Gastroesophageal sphincter (tissue), 4 donors: ENCODE measurements around the gene AMBN. TPM values are rescaled to one million over a fixed set of nuclear protein-coding genes. Genes with fewer than 3 reads are reported as not detected.

Experiments
- ATAC-seq: fragments of 150-250 bp; one replicate; pipeline ENCODE4 v1.9.1; 2016; ENCODE audit warnings: mild to moderate bottlenecking, moderate library complexity
- H3K27ac ChIP-seq, 4 donors: fragments of 200-600 bp; sonication (generic) in 3 of 4; 1 replicate in 3 of 4; 2 replicates in 1 of 4; pipeline ENCODE4 v1.5.1; 2016 to 2019
- H3K27me3 ChIP-seq: fragments of 200-600 bp; sonication (generic); one replicate; pipeline ENCODE4 v1.5.1; 2019
- H3K36me3 ChIP-seq, 2 donors: fragments of 200-600 bp; sonication (generic); one replicate each; pipeline ENCODE4 v1.5.1; 2019; ENCODE audit warnings: control low read depth in 1 of 2
- H3K4me1 ChIP-seq, 3 donors: fragments of 200-600 bp; sonication (generic); 1 replicate in 2 of 3; 2 replicates in 1 of 3; pipeline ENCODE4 v1.5.1; 2016 to 2019; ENCODE audit warnings: control low read depth in 2 of 3
- H3K4me3 ChIP-seq, 2 donors: fragments of 200-600 bp; sonication (generic); one replicate each; pipeline ENCODE4 v1.5.1; 2019; ENCODE audit warnings: mild to moderate bottlenecking in 1 of 2, moderate library complexity in 1 of 2
- H3K9me3 ChIP-seq, 3 donors: fragments of 200-600 bp; sonication (generic); one replicate each; pipeline ENCODE4 v1.5.1; 2017 to 2019; ENCODE audit warnings: control low read depth in 2 of 3
- CTCF ChIP-seq, 4 experiments: fragments of 200-600 bp in 2 of 4; fragments of 450-650 bp in 2 of 4; sonication (generic) in 1 of 4; IDR thresholded peaks; one replicate each; pipeline ENCODE4 v1.5.1; 2017 to 2019; ENCODE audit warnings: antibody characterized with exemption in 4 of 4, mild to moderate bottlenecking in 2 of 4, moderate library complexity in 2 of 4
- EP300 ChIP-seq: sonication (generic); formaldehyde crosslinking; IDR thresholded peaks from one replicate; pipeline ENCODE4 v1.6.1; 2017; ENCODE audit warnings: antibody characterized with exemption, mild to moderate bottlenecking
- POLR2A ChIP-seq, 2 donors: fragments of 450-650 bp; IDR thresholded peaks; one replicate each; pipeline ENCODE4 v1.6.1; 2017; ENCODE audit warnings: antibody characterized with exemption in 2 of 2, mild to moderate bottlenecking in 2 of 2, moderate library complexity in 1 of 2
- POLR2AphosphoS5 ChIP-seq: sonication (generic); formaldehyde crosslinking; IDR thresholded peaks from one replicate; pipeline ENCODE4 v1.6.1; 2017; ENCODE audit warnings: antibody characterized with exemption
- WGBS, 2 donors: methylation state at CpG; one replicate each; pipeline ENCODE4 v1.1.5; 2018; ENCODE audit warnings: low coverage in 1 of 2; 5-methylcytosine and 5-hydroxymethylcytosine counted together
- total RNA-seq, 4 donors: library from RNA; depleted of rRNA; stranded (reverse); fragments of >200 nt; gene quantifications; one replicate each; pipeline ENCODE4 v1.1.0, GENCODE V29; 2016

Gene AMBN
- total RNA-seq, 4 donors from 2014 or later: not detected

DNA sequence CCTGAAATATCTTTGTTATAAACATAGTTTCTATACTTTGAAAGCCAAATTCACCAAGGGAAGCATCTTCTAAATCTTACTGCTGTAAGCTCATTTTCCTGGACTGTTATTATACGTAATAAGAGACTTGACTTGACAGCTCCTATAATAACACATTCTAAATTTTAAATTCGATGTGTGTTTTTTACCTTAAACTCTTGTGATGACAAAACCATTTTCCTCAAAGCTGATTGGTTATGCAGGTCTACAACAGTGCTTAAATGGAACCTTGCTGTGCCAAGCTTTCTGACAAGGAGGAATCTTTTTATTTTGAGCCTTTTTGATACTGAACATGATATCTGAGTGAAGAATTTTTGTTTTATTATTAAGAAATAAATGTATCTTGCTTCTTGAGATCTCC, 36.4 kb downstream of the AMBN start, which contains the start of gene ENAM:
TSS of gene ENAM (plus strand) at position 301 of the 400 bp plus-strand sequence. CDS start 757 bp downstream, outside the sequence.
- no peaks in the 10 kb centered on the region for H3K27me3 ChIP-seq
- WGBS, 2 donors: 74 to 94% methylated on average over 2 of the region's 2 CpGs
- no peak for TF ChIP-seq POLR2AphosphoS5
- no peak for TF ChIP-seq CTCF (IDR thresholded peaks at IDR 0.05)
- TF ChIP-seq EP300: no peak
- TF ChIP-seq POLR2A (IDR thresholded peaks at IDR 0.05): no peak
- H3K4me3 ChIP-seq: no peak within 1 kb of the TSS
- H3K4me1 ChIP-seq: no peaks in the 10 kb centered on the region
- no peaks in the 10 kb centered on the region for H3K36me3 ChIP-seq
- no peaks in the 10 kb centered on the region for H3K9me3 ChIP-seq
- ATAC-seq: no peak
- no peak within 1 kb of the TSS for H3K27ac ChIP-seq

- no peak overlapping the region for H3K4me3 ChIP-seq
- TF ChIP-seq EP300: no peak
- no peak for TF ChIP-seq POLR2A (IDR thresholded peaks at IDR 0.05)
- TF ChIP-seq POLR2AphosphoS5: no peak
- no peak for TF ChIP-seq CTCF (IDR thresholded peaks at IDR 0.05)
- ATAC-seq: no peak
- WGBS, 2 donors: 93 to 100% methylated on average over 1 of the region's 1 CpG
- no peaks in the 10 kb centered on the region for H3K36me3 ChIP-seq
- H3K27ac ChIP-seq: no peak overlapping the region
- H3K27me3 ChIP-seq: no peaks in the 10 kb centered on the region
- no peaks in the 10 kb centered on the region for H3K9me3 ChIP-seq
- H3K4me1 ChIP-seq: no peaks in the 10 kb centered on the region
Measured at GRCh38 chr4:70629469-70630090, 37.5 kb downstream of the AMBN start.

- H3K27me3 ChIP-seq: no peaks in the 10 kb centered on the region
- no peak overlapping the region for H3K27ac ChIP-seq
- H3K36me3 ChIP-seq: no peaks in the 10 kb centered on the region
- 55 to 72% methylated on average over 3 of the region's 3 CpGs for WGBS, 2 donors
- H3K4me3 ChIP-seq: no peak overlapping the region
- H3K9me3 ChIP-seq: no peaks in the 10 kb centered on the region
- H3K4me1 ChIP-seq: no peaks in the 10 kb centered on the region
- ATAC-seq: no peak
- TF ChIP-seq CTCF (IDR thresholded peaks at IDR 0.05) (no peak), POLR2AphosphoS5 (no peak), POLR2A (IDR thresholded peaks at IDR 0.05) (no peak), EP300 (no peak)
Measured at GRCh38 chr4:70630162-70630561, 38.1 kb downstream of the AMBN start.

GRCh38 chr4:70632028-70632427, 40.0 kb downstream of the AMBN start:
- Histone ChIP-seq H3K4me1 (peaks cover 0 to 4% (median 0%) of the 10 kb centered on the region in 3 donors), H3K4me3 (no peak overlapping the region), H3K36me3 (no peaks in the 10 kb centered on the region), H3K9me3 (no peaks in the 10 kb centered on the region), H3K27me3 (no peaks in the 10 kb centered on the region), H3K27ac (no peak overlapping the region)
- 90 to 92% methylated on average over 1 of the region's 1 CpG for WGBS, 2 donors
- TF ChIP-seq POLR2AphosphoS5: no peak
- no peak for TF ChIP-seq CTCF (IDR thresholded peaks at IDR 0.05)
- no peak for TF ChIP-seq EP300
- no peak for TF ChIP-seq POLR2A (IDR thresholded peaks at IDR 0.05)
- ATAC-seq: no peak

DNA sequence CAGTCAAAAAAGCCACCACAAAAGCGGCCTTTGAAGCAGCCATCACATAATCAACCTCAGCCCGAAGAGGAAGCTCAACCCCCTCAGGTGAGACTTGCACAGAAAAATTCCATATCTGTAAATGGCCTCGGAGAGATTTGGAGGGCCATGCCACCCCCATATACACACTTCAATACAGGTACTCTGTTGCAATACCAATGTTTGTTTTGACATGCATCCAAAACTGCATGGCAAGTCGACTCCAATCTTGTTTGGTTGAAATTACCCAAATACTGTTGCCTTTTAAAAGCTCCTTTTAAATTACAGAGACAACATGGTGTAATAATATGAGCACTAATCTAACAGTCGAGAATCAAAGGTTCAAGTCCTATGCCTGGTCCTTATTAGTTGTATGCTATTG, 42.4 kb downstream of the AMBN start:
- Histone ChIP-seq H3K36me3 (no peaks in the 10 kb centered on the region), H3K4me1 (peaks cover 0 to 11% (median 6%) of the 10 kb centered on the region in 3 donors), H3K4me3 (no peak overlapping the region), H3K27ac (no peak overlapping the region), H3K9me3 (no peaks in the 10 kb centered on the region), H3K27me3 (no peaks in the 10 kb centered on the region)
- no peak for ATAC-seq
- TF ChIP-seq CTCF (IDR thresholded peaks at IDR 0.05) (no peak), POLR2AphosphoS5 (no peak), EP300 (no peak), POLR2A (IDR thresholded peaks at IDR 0.05) (no peak)
- 80 to 85% methylated on average over 3 to 4 of the region's 5 CpGs for WGBS, 2 donors
